Testis (tissue), 3 donors: Measurements from ENCODE around the gene GBP1. TPM values are rescaled to one million over a fixed set of nuclear protein-coding genes. Genes with fewer than 3 reads are reported as not detected.
"Not testable (repeated sequence)": the region's sequence is repeated elsewhere in the genome, so short reads cannot be mapped to it uniquely, and the experiment has no call there.

Experiments
- DNase-seq: peaks from one replicate; pipeline ENCODE4 v3.0.0-alpha.2; 2019
- H3K27ac ChIP-seq, 2 donors: fragments of 200-600 bp; sonication (generic); one replicate each; pipeline ENCODE4 v1.5.1; 2019
- H3K27me3 ChIP-seq: fragments of 200-600 bp; sonication (generic); one replicate; pipeline ENCODE4 v1.5.1; 2019
- H3K36me3 ChIP-seq: fragments of 200-600 bp; sonication (generic); one replicate; pipeline ENCODE4 v1.5.1; 2017; ENCODE audit warnings: low read depth; ENCODE audit errors: missing control alignments
- H3K4me1 ChIP-seq: fragments of 200-600 bp; sonication (generic); one replicate; pipeline ENCODE4 v1.5.1; 2019
- H3K4me3 ChIP-seq, 2 donors: fragments of 200-600 bp; sonication (generic); one replicate each; pipeline ENCODE4 v1.5.1; 2017 to 2019
- H3K9me3 ChIP-seq: fragments of 200-600 bp; sonication (generic); one replicate; pipeline ENCODE4 v1.5.1; 2017
- POLR2A ChIP-seq: fragments of 450-650 bp; IDR thresholded peaks from one replicate; pipeline ENCODE4 v1.6.1; 2017; ENCODE audit warnings: antibody characterized with exemption, mild to moderate bottlenecking, moderate library complexity
- WGBS, 2 donors: methylation state at CpG; one replicate each; pipeline ENCODE4 v1.1.5; 2018; 5-methylcytosine and 5-hydroxymethylcytosine counted together
- intact Hi-C: fragments of 100-400 bp; cut with DNase I; formaldehyde crosslinking; loops from one replicate; pipeline ENCODE4 v1.15.1; 2023; ENCODE audit warnings: low total_unique reads
- polyA plus RNA-seq: library from polyadenylated mRNA; stranded (reverse); fragments of 350-450 nt; fragmentation: Illumina TruSeq; extraction: RNeasy Lipid Tissue Mini Kit (QIAGEN cat#74804); gene quantifications from one replicate; pipeline ENCODE4 v1.2.3, GENCODE V29; 2014; ENCODE audit warnings: low read depth, low replicate concordance; ENCODE audit not compliant: insufficient read depth
- total RNA-seq, 2 donors: library from RNA; depleted of rRNA; stranded (reverse); fragments of >200 nt; gene quantifications; one replicate each; pipeline ENCODE4 v1.2.3, GENCODE V29; 2016
- TF ChIP-seq, protein P1 (sequence below), 3 experiments: fragments of 450-650 bp in 2 of 3; fragments of 200-600 bp in 1 of 3; sonication (generic) in 1 of 3; IDR thresholded peaks; one replicate each; pipeline ENCODE4 v1.5.1; 2016 to 2019; ENCODE audit warnings: antibody characterized with exemption in 3 of 3, mild to moderate bottlenecking in 2 of 3, moderate library complexity in 1 of 3

GBP1 gene
- total and polyA plus RNA-seq, 3 donors from 2014 or later: 11.3 to 21.5 (median 19.1) TPM

DNA sequence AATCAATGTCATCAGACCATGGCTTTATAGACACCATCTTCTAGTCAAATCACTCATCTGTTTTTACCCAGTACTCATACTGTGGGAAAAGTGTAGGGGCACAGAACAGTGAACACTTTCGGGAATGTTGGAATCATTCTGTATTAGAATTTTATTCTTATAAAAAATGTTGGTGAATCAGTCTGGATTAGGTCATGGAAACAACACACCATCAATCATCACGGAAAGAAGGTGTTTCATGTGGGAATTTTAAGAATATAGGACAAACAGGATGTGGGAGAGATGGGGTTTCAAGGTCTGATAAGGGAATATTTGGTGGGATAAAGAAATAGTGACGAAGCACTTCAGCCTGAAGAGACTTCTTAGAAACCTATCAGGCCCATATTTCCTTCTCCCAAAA lies 17.3 kb downstream of the GBP1 start:
- H3K4me1 ChIP-seq: no peaks in the 10 kb centered on the region
- TF ChIP-seq, protein P1, sequence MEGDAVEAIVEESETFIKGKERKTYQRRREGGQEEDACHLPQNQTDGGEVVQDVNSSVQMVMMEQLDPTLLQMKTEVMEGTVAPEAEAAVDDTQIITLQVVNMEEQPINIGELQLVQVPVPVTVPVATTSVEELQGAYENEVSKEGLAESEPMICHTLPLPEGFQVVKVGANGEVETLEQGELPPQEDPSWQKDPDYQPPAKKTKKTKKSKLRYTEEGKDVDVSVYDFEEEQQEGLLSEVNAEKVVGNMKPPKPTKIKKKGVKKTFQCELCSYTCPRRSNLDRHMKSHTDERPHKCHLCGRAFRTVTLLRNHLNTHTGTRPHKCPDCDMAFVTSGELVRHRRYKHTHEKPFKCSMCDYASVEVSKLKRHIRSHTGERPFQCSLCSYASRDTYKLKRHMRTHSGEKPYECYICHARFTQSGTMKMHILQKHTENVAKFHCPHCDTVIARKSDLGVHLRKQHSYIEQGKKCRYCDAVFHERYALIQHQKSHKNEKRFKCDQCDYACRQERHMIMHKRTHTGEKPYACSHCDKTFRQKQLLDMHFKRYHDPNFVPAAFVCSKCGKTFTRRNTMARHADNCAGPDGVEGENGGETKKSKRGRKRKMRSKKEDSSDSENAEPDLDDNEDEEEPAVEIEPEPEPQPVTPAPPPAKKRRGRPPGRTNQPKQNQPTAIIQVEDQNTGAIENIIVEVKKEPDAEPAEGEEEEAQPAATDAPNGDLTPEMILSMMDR (IDR thresholded peaks at IDR 0.05): no peak
- no peak for TF ChIP-seq POLR2A
- intact Hi-C loops: no loop called here
- H3K4me3 ChIP-seq: no peak overlapping the region
- no peak for DNase-seq
- H3K36me3 ChIP-seq: no peaks in the 10 kb centered on the region
- no peaks in the 10 kb centered on the region for H3K9me3 ChIP-seq
- H3K27ac ChIP-seq: no peak overlapping the region
- no peaks in the 10 kb centered on the region for H3K27me3 ChIP-seq
- 82 to 92% methylated on average over 3 of the region's 3 CpGs for WGBS, 2 donors

DNA sequence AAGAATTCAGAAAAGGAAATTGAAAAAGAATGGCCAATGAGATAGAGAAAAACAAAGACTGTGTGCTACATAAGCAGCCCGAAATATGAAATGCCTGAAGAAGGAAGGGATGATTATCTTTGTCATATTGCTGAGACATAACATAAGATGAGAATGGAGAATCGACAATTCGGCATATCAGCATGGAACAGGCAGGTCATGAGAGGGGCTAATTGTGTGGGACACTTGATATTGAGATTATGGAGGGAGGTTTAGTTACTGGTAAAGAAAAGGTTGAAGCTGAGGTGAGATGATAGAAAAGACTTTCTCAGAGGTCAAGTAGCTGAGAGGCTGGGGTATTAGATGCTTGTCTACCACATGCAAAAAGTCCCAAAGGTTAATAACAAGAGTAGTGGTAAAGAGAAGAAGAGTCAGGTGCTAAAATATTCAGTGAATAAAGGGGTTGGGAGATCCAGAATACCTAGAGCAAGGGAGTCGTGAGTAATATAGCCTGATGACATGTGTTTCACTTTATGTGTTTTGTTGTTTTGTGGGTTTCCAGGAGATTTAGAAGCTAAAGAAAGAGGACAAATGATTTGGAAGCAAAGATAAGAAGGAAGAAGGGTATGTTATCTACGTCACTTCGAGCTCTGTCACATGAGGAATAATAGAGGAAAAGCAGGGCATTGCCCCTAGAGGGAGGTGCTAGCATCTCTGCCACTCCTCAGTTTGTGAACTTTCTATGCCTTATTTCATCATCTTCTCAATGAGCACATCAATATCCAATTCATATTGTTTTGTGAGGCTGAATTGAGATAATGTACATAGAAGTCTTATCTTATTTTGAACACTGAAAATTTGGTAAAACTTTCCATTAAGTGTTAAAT lies 18.5 kb downstream of the GBP1 start:
- DNase-seq, H3K9me3 ChIP-seq, intact Hi-C loops, H3K4me3 ChIP-seq, H3K36me3 ChIP-seq, H3K27me3 ChIP-seq, H3K27ac ChIP-seq, H3K4me1 ChIP-seq: not testable (repeated sequence)
- WGBS, 2 donors: 91 to 92% methylated on average over 6 of the region's 6 CpGs

DNA sequence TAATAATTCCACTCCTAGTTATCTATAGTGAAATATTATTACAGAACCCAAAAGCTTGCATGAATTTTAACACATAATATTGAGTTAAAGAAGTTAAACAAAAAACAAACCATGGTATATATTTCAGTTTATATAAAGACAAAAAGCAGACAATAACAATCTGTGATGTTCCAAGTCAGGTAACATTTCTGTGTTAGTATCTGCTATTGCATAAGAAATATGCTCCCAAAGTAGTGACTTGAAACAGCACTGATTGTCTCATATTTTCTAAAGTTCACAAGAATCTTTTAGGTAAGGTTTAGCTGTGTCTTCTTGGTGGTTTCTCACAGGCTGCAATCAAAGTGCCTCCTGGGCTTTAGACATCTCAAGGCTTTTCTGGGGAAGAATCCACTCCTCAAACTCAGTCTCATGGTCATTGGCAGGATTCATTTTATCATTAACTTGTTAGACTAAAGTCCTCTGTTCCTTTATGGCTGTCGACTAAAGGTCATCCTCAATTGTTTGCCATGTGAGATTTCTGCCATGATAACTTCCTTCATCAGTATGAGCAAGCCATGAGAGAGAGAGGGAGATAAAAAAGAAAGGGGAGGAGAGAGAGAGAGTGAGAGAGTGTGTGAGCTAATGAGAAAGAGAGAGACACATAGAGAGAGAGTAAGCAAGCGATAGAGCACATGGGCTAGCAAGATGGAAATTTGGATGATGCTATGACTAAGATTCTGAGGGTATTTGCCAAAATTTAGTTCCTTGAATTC lies 19.9 kb downstream of the GBP1 start:
- no peaks in the 10 kb centered on the region for H3K4me1 ChIP-seq
- H3K4me3 ChIP-seq: no peak overlapping the region
- no peaks in the 10 kb centered on the region for H3K9me3 ChIP-seq
- WGBS, 2 donors: 66 to 68% methylated on average over 2 of the region's 2 CpGs
- no peaks in the 10 kb centered on the region for H3K27me3 ChIP-seq
- no peak for TF ChIP-seq POLR2A
- TF ChIP-seq, protein P1 (IDR thresholded peaks at IDR 0.05): no peak
- H3K36me3 ChIP-seq: no peaks in the 10 kb centered on the region
- intact Hi-C loops: no loop called here
- no peak for DNase-seq
- H3K27ac ChIP-seq: no peak overlapping the region

DNA sequence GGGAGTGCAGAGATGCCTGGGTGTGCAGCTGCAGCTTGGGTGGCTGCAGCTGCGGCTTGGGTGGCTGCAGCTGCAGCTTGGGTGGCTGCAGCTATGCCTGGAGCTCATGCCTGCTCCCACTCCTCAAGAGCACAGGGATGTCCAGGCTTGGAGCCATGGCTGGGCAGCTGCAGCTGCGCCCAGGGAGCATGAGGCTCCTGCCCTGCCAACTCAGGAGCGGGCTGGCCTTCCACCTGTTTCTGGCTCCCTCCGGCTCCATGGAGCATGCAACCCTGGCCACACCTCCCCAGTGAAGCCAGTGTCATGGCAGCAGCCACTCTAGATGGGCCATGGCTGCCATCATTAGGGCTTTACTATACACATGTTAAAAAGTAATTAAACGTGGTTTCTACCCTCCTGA lies 21.1 kb downstream of the GBP1 start:
- H3K27me3 ChIP-seq: no peaks in the 10 kb centered on the region
- TF ChIP-seq, protein P1 (IDR thresholded peaks at IDR 0.05): no peak
- TF ChIP-seq POLR2A: no peak
- intact Hi-C loops: no loop called here
- 85 to 86% methylated on average over 4 to 5 of the region's 5 CpGs for WGBS, 2 donors
- H3K9me3 ChIP-seq: no peaks in the 10 kb centered on the region
- no peaks in the 10 kb centered on the region for H3K4me1 ChIP-seq
- no peak for DNase-seq
- no peaks in the 10 kb centered on the region for H3K36me3 ChIP-seq
- no peak overlapping the region for H3K27ac ChIP-seq
- no peak overlapping the region for H3K4me3 ChIP-seq

DNA sequence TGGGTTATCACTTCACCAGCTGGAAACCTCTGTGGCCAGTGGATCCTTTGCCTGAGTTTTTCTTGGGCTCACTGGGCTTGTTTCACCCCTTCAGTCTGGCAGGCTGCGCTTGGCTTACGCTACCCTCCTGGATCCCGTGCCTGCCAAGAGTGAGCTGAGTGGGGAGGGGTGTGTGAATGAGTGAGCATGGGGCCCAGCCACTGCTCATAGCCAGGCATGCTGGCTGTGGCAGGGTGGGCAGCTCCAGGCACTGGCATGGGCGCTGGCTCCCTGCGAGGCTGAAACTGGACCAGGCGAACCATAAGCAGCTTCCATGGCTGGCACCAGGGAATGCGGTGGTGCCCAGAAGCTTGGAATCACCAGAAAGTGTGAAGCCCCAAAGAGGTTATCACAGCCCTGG lies 22.5 kb downstream of the GBP1 start:
- TF ChIP-seq POLR2A: no peak
- TF ChIP-seq, protein P1 (IDR thresholded peaks at IDR 0.05): no peak
- H3K27me3 ChIP-seq: no peaks in the 10 kb centered on the region
- 93 to 98% methylated on average over 7 of the region's 7 CpGs for WGBS, 2 donors
- no peak overlapping the region for H3K27ac ChIP-seq
- H3K9me3 ChIP-seq: no peaks in the 10 kb centered on the region
- intact Hi-C loops: no loop called here
- H3K4me3 ChIP-seq: no peak overlapping the region
- no peak for DNase-seq
- no peaks in the 10 kb centered on the region for H3K4me1 ChIP-seq
- H3K36me3 ChIP-seq: no peaks in the 10 kb centered on the region
